ENCODE data around the gene NAE1. TPM values are rescaled to one million over a fixed set of nuclear protein-coding genes. Genes with fewer than 3 reads are reported as not detected.

The NAE1 gene
- total RNA-seq, 1 experiment from 2014 or later: 123 TPM

- CTCF ChIA-PET: interaction anchor here (1.6 to 1.8 kb wide), 2 partner anchors 11 to 31 kb away, joined by 9 read pairs; partner anchors contain the start of gene NAE1
- no peak overlapping the region for H2AFZ ChIP-seq (ENCODE audit: low read depth, low read length, poor library complexity, severe bottlenecking)
- no peaks in the 10 kb centered on the region for H3K27me3 ChIP-seq (ENCODE audit: insufficient read depth, low read length)
- TF ChIP-seq ZBTB33 (IDR thresholded peaks at IDR 0.05; ENCODE audit: extremely low read depth, insufficient replicate concordance, low read length): no peak
- no peak for TF ChIP-seq EZH2phosphoT487 (IDR thresholded peaks at IDR 0.05; ENCODE audit: borderline replicate concordance)
- no peak for TF ChIP-seq SP1 (IDR thresholded peaks at IDR 0.05; ENCODE audit: low read depth)
- TF ChIP-seq ATF3 (IDR thresholded peaks at IDR 0.05): no peak
- TF ChIP-seq SIN3A (IDR thresholded peaks at IDR 0.05; ENCODE audit: low read depth): no peak
- TF ChIP-seq CEBPB (IDR thresholded peaks at IDR 0.05; ENCODE audit: low read depth): no peak
- TF ChIP-seq ZNF274 (IDR thresholded peaks at IDR 0.05; ENCODE audit: low read depth, low read length): no peak
- TF ChIP-seq EGR1 (IDR thresholded peaks at IDR 0.05; ENCODE audit: low read depth): no peak
- no peak for TF ChIP-seq REST (IDR thresholded peaks at IDR 0.05; ENCODE audit: low read depth)
- TF ChIP-seq POLR2AphosphoS5 (IDR thresholded peaks at IDR 0.05; ENCODE audit: low read depth, low read length): no peak
- no peak for TF ChIP-seq CBX3 (IDR thresholded peaks at IDR 0.05; ENCODE audit: low read depth)
- no peak for TF ChIP-seq CTCF (IDR thresholded peaks at IDR 0.05 in 2 of 3, conservative IDR thresholded peaks at IDR 0.05 in 1 of 3; ENCODE audit: borderline replicate concordance in 1 of 3, insufficient read depth in 1 of 3, low read depth in 2 of 3, low read length in 2 of 3)
- no peak for TF ChIP-seq EZH2 (IDR thresholded peaks at IDR 0.05)
- TF ChIP-seq YY1 (IDR thresholded peaks at IDR 0.05; ENCODE audit: extremely low read depth, insufficient replicate concordance, low read depth, low read length): no peak
- no peak overlapping the region for H3K4me2 ChIP-seq (ENCODE audit: low read length)
- no peaks in the 10 kb centered on the region for H3K36me3 ChIP-seq (ENCODE audit: control insufficient read depth in 1 of 2, insufficient read depth in 2 of 2, low read length in 2 of 2)
- H3K9me3 ChIP-seq (ENCODE audit: control insufficient read depth in 1 of 2, insufficient read depth in 1 of 2, low read depth in 1 of 2, low read length in 2 of 2): no peaks in the 10 kb centered on the region
- RAD21 ChIA-PET (ENCODE audit: low non-redundant PET in 1 of 2, low total read pairs in 2 of 2, uncharacterized antibody in 2 of 2, unreplicated experiment in 2 of 2): no interaction called here
- H3K9ac ChIP-seq (ENCODE audit: low read length): no peak overlapping the region
- H4K20me1 ChIP-seq (ENCODE audit: insufficient read depth): no peaks in the 10 kb centered on the region
- no peaks in the 10 kb centered on the region for H3K9me2 ChIP-seq (ENCODE audit: insufficient read depth)
- no TSS peak for BruUV-seq (replicated peaks)
- DNase-seq (ENCODE audit: low read depth, low spot score): no peak
- H3K4me1 ChIP-seq (ENCODE audit: control insufficient read depth in 1 of 2, insufficient read depth in 2 of 2, low read length in 2 of 2): peaks cover 12 to 14% of the 10 kb centered on the region in 2 experiments
- no peak overlapping the region for H3K27ac ChIP-seq (ENCODE audit: low read depth, low read length)
- no peaks in the 10 kb centered on the region for H3K79me2 ChIP-seq (ENCODE audit: insufficient read depth, low read length)
- intact Hi-C loops (cut with micrococcal nuclease): no loop called here
- no peak overlapping the region for H3K4me3 ChIP-seq (replicated peaks in 1 of 2; ENCODE audit: low read depth in 1 of 2, low read length in 2 of 2)
- no peak for ATAC-seq
- POLR2A ChIA-PET: no interaction called here
Observed at GRCh38 chr16:66862023-66862520, 31.3 kb upstream of the NAE1 start.
